GM20000 (cell line): ENCODE measurements around the gene FXYD1.
"Not testable (repeated sequence)": the region's sequence is repeated elsewhere in the genome, so short reads cannot be mapped to it uniquely, and the experiment has no call there.

ENCODE experiments used
- DNase-seq: peaks from one replicate; pipeline ENCODE4 v3.0.0; 2012; ENCODE audit warnings: low spot score
- CTCF ChIP-seq: IDR thresholded peaks from 2 replicates; pipeline ENCODE4 v1.5.1; 2012; ENCODE audit warnings: mild to moderate bottlenecking, control low read depth; ENCODE audit errors: extremely low read depth, missing control alignments

FXYD1 gene

GRCh38 chr19:35095667-35096368 lies 42.8 kb upstream of the FXYD1 start:
- TF ChIP-seq CTCF = no peak
- DNase-seq = no peak

GRCh38 chr19:35098413-35099049 lies 40.1 kb upstream of the FXYD1 start:
- TF ChIP-seq CTCF = no peak

GRCh38 chr19:35099155-35099896 lies 39.3 kb upstream of the FXYD1 start:
- TF ChIP-seq CTCF = no peak
- no peak for DNase-seq

More at GRCh38 chr19:35098413-35099049, 40.1 kb upstream of the FXYD1 start:
- DNase-seq = no peak

DNA sequence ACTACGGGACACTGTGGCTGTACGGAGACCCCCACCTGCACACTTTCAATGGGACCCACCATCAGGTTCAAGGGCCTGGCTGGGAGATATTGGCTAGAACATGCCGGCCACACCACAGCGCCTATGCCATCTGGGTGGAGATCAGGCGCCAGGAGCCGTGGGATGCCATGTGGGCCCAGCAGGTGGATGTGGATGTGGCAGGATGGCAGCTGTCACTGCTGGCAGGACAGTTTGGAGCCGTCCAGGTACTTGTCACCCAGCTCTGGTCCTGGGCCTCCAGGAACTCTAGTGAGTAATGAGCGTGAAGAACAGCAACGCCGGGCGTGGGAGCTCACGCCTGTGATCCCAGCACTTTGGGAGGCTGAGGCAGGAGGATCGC lies 38.7 kb upstream of the FXYD1 start:
- TF ChIP-seq CTCF = no peak
- no peak for DNase-seq

- TF ChIP-seq CTCF = no peak
- no peak for DNase-seq
These were observed 37.8 kb upstream of the FXYD1 start for GRCh38 chr19:35100588-35101533.

DNA sequence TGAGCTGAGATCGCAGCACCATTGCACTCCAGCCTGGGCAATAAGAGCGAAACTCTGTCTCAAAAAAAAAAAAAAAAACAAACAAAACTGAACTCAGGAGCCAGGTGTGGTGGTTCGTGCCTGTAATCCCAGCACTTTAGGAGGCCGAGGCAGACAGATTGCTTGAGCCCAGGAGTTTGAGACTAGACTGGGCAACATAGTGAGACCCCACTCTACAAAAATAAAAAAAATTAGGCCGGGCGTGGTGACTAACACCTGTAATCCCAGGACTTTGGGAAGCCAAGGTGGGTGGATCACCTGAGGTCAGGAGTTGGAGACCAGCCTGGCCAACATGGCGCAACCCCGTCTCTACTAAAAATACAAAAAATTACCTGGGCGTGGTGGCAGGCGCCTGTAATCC lies 36.7 kb upstream of the FXYD1 start:
- not testable (repeated sequence) for DNase-seq

DNA sequence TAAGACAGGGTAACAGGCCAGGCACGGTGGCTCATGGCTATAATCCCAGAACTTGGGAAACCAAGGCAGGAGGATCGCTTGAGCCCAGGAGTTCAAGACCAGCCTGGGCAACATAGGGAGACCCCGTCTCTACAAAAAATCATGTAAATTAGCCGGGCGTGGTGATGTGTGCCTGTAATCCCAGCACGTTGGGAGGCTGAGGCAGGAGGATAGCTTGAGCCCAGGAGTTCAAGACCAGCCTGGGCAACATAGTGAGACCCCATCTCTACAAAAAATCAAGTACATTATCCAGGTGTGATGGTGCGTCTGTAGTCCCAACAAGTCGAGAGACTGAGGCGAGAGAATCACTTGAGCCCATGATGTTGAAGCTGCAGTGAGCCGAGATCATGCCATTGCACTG lies 35.0 kb upstream of the FXYD1 start:
- DNase-seq = not testable (repeated sequence)

GRCh38 chr19:35104361-35104760 lies 34.3 kb upstream of the FXYD1 start:
- no peak for DNase-seq
- no peak for TF ChIP-seq CTCF
